Type B pancreatic cell (in vitro differentiated cells): ENCODE data around the gene SLC25A29. TPM values are rescaled to one million over a fixed set of nuclear protein-coding genes. Genes with fewer than 3 reads are reported as not detected.

Experiments
- DNase-seq: peaks from one replicate; pipeline ENCODE4 v3.0.0; 2021; ENCODE audit warnings: mixed read lengths; ENCODE audit not compliant: unreplicated experiment; ENCODE audit errors: extremely low spot score
- H3K27ac Mint-ChIP-seq: 2 replicates; pipeline ENCODE4 v1.8.0; 2021; ENCODE audit warnings: mild to moderate bottlenecking, mixed read lengths
- H3K27me3 Mint-ChIP-seq: 2 replicates; pipeline ENCODE4 v1.8.0; 2021; ENCODE audit warnings: mixed read lengths
- H3K36me3 Mint-ChIP-seq: 2 replicates; pipeline ENCODE4 v1.8.0; 2021; ENCODE audit warnings: mixed read lengths
- H3K4me1 Mint-ChIP-seq: one replicate; pipeline ENCODE4 v1.8.0; 2021; ENCODE audit warnings: mixed read lengths; ENCODE audit not compliant: unreplicated experiment
- H3K4me3 Mint-ChIP-seq: 2 replicates; pipeline ENCODE4 v1.8.0; 2021; ENCODE audit warnings: mild to moderate bottlenecking, mixed read lengths
- H3K9me3 Mint-ChIP-seq: 2 replicates; pipeline ENCODE4 v1.8.0; 2021; ENCODE audit warnings: mixed read lengths
- CTCF ChIP-seq: fragments of 200-600 bp; sonication (generic); conservative IDR thresholded peaks from 2 replicates; pipeline ENCODE4 v1.5.0; 2021; ENCODE audit warnings: antibody characterized with exemption, mild to moderate bottlenecking
- total RNA-seq: library from RNA; stranded (reverse); gene quantifications from 2 replicates; pipeline ENCODE4 v1.2.1, GENCODE V29; 2021; ENCODE audit warnings: low replicate concordance

The SLC25A29 gene
- total RNA-seq, 1 donor from 2014 or later = 101 TPM

- H3K9me3 Mint-ChIP-seq = no peaks in the 10 kb centered on the region
- no peaks in the 10 kb centered on the region for H3K27me3 Mint-ChIP-seq
- peaks cover 17% of the 10 kb centered on the region for H3K4me1 Mint-ChIP-seq
- H3K4me3 Mint-ChIP-seq = no peak overlapping the region
- H3K36me3 Mint-ChIP-seq = peaks cover 3% of the 10 kb centered on the region
- no peak for DNase-seq
- TF ChIP-seq CTCF = no peak
- no peak overlapping the region for H3K27ac Mint-ChIP-seq
These were observed 26.7 kb downstream of the SLC25A29 start for GRCh38 chr14:100279563-100279962.

DNA sequence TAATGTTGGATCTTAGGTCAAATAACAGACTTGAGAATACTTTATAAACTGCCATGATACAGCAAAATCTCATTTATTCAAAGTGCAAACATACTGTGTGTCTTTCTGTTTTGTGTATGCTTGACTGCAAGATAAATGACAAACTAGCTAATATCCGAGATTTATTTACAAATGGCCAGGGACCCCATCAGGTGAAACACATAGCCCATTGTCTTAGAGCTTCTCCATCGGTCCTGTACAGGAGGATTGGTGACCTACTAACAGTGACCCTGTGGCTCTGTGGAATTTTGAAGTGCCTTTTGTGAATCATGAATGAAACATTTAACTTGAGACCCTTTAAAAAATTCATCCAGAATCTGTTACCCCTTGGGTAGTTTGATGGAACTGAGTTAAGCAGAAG, 27.1 kb downstream of the SLC25A29 start:
- Mint-ChIP-seq H3K4me3 (no peak overlapping the region), H3K27ac (no peak overlapping the region), H3K36me3 (peaks cover 7% of the 10 kb centered on the region), H3K4me1 (peaks cover 17% of the 10 kb centered on the region), H3K9me3 (no peaks in the 10 kb centered on the region), H3K27me3 (no peaks in the 10 kb centered on the region)
- no peak for DNase-seq
- no peak for TF ChIP-seq CTCF

DNA sequence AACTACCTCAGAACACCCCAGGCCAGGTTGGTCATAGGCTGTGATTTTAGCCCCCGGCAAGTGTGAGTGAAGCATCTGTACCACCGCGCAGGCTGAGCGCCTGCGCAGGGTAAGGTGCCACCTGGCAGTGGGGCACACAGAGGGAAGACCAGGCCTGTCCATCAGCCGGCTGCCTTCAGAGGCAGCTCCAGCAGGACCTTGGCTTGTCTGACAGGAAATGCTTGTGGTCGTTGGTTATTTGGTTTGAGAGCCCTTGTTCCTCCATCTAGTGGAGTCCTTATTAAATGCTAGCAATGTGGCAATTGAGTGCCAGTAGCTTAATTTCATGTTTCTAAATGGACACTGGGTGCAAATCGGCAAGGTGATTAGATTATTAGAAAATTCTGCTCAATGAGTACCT, 27.5 kb downstream of the SLC25A29 start:
- TF ChIP-seq CTCF = no peak
- peaks cover 8% of the 10 kb centered on the region for H3K36me3 Mint-ChIP-seq
- H3K9me3 Mint-ChIP-seq = no peaks in the 10 kb centered on the region
- no peak for DNase-seq
- H3K27ac Mint-ChIP-seq = no peak overlapping the region
- H3K27me3 Mint-ChIP-seq = no peaks in the 10 kb centered on the region
- H3K4me1 Mint-ChIP-seq = peaks cover 17% of the 10 kb centered on the region
- H3K4me3 Mint-ChIP-seq = no peak overlapping the region

- H3K4me1 Mint-ChIP-seq = peaks cover 17% of the 10 kb centered on the region
- no peak for TF ChIP-seq CTCF
- no peak overlapping the region for H3K27ac Mint-ChIP-seq
- no peak for DNase-seq
- H3K9me3 Mint-ChIP-seq = no peaks in the 10 kb centered on the region
- H3K36me3 Mint-ChIP-seq = peaks cover 14% of the 10 kb centered on the region
- no peak overlapping the region for H3K4me3 Mint-ChIP-seq
- no peaks in the 10 kb centered on the region for H3K27me3 Mint-ChIP-seq
These were observed 31.0 kb downstream of the SLC25A29 start for GRCh38 chr14:100275214-100275613.

GRCh38 chr14:100274250-100274649, 32.0 kb downstream of the SLC25A29 start:
- Mint-ChIP-seq H3K4me1 (peaks cover 13% of the 10 kb centered on the region), H3K9me3 (no peaks in the 10 kb centered on the region), H3K27ac (no peak overlapping the region), H3K4me3 (no peak overlapping the region), H3K36me3 (peaks cover 14% of the 10 kb centered on the region), H3K27me3 (no peaks in the 10 kb centered on the region)
- no peak for DNase-seq
- TF ChIP-seq CTCF = no peak
